ENCODE results near the gene GADD45A.

Gene GADD45A

DNA sequence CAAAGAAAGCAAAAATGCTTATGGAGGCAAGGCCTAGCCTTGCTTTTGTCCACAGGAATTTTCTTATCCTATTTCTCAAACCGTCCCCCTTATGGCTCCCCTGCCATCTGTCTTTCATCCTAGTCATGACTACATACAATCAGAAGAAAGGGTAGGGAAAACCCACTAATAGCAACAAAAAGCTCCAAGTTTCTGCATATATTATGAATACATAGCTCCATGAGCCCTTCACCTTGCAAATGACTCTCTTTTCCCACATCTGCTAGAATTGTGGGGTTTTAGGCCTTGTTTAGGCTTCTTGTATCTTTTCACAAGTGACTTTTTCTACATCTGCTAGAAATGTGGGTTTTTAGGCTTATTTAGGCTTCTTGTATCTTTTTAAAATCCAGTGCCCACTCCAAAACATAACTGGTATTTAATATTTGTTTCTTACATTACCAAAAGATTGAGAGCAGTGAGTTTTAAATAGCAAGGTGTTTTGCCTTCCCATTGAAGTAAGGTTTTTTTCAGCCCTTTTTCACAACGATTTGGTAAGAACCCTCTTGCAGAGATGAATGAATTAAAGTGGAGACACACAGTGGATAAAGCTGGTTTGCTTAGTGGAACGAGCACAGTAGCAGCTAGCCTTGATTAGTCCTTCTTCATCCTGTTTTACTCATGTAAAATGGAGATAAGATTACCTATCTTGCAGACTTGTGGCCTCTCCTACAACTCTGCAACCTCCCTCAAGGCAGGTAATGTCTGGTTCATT, 4.4 kb downstream of the GADD45A start:
- no peak for DNase-seq (ENCODE audit: low spot score)

- no peak for DNase-seq (ENCODE audit: low spot score)
Measured at GRCh38 chr1:67690018-67690363, 5.0 kb downstream of the GADD45A start.

- DNase-seq (ENCODE audit: low spot score), result no peak
Measured at GRCh38 chr1:67690411-67690810, 5.4 kb downstream of the GADD45A start.

DNA sequence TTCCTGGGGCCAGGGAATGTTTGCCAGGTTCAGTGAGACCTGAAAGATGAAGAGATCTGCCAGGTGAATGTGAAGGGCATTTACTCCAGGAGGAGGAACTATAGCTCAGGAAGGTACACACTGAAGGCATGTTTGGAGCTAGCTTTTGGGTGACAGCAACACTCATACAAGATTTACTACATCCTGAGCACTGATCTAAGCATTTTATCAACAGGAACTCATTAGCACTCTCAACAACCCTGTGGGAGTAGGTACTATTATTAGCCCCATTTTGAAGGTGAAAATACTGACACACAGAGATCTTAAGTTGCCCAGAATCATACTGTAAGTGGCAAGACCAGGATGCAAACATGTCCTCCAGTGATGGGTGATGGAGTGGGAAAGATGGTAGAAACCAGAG, 6.7 kb downstream of the GADD45A start:
- DNase-seq (ENCODE audit: low spot score), result no peak

DNA sequence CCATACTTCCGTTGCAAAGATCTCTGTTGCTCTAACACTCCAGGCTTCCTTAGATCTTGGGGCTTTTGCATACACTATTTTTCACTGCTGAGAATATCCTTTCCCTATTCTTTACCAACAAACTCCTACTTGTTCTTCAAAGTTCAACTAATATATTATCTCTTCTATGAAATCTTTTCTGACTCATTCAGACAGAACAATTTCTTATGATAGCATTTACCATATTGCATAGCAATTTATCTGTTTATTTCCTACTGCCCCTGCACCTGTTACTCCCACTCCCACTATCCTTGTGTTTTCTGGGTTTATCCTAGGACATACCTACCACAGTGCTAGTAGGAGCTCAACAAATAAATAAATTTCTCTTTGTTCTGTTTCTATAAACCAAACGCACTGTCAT, 11.0 kb downstream of the GADD45A start:
- DNase-seq (ENCODE audit: low spot score), result no peak

DNA sequence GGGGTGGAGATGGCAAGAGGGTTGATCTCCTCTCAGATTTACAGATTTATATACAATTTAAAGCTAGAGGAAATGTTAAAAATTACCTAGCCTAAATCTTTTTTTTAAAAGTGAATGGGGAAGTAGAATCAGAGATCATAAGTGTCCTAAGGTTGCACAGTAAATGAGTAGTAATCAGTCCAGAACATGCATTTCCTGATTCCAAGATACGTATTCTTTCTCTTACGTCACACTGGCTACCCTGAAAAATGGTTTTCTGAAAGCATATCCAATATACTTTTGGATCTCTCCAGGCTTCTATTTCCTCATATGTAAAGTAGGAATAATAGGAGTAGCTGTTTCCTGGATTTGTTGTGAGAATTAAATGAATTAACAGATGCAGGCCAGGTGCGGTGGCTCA, 11.7 kb downstream of the GADD45A start:
- DNase-seq (ENCODE audit: low spot score), result no peak

DNA sequence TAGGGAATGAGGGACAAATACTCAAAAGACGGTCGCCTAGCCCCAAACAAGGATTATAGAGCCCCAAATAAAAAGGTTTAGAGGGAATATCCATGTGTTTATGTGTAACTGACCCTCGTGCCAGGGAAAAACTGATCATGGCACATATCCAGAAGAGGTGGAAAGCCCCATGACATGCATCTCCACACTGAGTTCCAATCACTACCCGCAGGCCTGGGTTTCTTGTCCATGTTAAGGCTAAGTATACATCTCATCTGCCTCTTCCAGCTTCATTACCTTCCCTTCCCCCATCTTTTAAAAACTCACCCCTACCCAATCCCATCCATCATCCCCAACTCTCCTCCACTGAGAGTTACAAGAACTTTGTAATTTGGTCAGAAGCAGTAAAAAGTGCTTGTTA, 15.2 kb downstream of the GADD45A start:
- no peak for DNase-seq (ENCODE audit: low spot score)

DNA sequence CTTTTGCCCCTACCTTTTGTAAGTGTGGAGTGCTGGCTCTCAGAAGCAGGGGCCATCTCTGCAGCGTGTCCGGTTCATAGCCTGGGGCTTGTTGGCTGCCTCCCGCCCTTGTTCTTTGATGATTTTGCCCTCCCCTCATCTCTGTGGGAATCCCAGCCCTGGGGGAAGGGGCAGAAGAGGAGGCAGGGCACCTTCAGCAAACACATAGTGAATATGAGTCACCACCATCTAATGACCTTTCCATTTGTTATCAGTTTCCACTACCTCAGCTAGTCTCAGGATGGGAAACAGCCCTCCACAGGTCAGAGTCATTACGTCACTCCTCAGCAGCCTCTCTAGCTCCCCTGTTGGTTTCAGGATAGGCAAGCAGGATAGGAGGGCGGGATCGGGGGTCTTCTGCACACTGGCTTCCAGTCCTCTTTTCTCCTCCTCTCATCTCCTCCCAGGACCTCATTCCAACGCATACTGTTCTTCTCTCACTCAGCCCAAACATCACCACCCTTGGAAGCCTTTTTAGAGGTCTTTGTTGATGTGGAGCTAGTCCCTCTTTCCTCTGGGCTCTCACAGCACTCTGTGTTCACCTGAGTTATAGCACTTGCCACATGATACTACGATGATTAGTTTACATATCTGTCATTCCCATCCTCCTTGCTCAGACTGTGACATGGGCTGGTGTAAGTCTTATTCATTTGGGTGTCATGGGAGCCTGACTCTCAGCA, 15.8 kb downstream of the GADD45A start:
- DNase-seq (ENCODE audit: low spot score), result no peak

DNA sequence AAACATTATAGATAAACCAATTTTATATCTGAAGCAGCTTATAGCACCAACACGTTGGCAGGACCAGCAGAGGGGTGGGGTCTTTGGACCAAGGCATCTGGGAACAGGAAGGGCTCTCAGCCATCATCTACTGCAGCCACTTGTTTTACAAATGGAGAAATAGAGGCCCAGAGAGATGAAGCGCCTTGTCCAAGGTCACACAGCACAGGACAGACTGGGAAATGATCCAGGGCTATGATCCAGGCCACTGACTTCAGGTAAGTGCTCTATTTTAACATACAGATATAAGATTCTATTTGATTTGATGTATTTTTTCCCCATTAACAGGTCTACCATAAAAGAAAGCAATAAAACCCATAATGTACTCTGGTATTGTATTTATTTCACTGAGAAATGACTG, 16.9 kb downstream of the GADD45A start:
- no peak for DNase-seq (ENCODE audit: low spot score)

- DNase-seq (ENCODE audit: low spot score), result no peak
Measured at GRCh38 chr1:67704351-67704750, 19.4 kb downstream of the GADD45A start.

DNA sequence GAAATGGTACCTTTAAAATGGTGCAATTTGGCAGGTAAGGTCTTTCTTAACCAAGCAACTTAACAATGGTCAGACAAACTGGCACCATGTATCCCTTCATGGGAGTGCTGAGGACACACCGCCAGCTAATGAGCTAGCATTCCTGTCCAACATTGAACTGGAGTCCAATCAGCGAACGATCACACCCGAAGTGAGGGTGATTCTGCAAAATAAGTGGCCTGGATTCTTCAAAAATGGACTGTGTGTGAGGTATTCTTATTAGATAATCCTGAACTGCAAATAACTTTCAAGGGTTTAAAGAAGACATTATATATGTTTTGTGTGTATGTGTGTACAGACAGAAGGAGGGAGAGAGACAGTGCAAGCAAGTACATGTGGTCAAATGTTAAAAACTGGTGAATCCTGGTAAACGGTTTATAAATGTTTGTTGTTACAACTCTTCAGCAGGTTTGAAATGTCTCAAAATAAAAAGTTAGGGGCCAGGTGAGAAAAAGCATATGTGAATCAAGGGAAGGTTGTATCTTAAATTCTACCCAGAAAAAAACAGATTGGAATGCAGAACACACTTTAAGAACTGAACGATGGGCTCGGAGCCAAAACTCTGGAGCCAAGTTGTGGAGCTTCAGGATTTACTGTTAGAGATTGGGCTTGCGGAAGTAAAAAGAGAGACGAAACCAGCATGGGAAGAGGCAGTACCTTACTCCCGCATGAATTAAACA, 20.9 kb downstream of the GADD45A start:
- DNase-seq (ENCODE audit: low spot score), result no peak

GRCh38 chr1:67708606-67709005, 23.6 kb downstream of the GADD45A start:
- DNase-seq (ENCODE audit: low spot score), result no peak

DNA sequence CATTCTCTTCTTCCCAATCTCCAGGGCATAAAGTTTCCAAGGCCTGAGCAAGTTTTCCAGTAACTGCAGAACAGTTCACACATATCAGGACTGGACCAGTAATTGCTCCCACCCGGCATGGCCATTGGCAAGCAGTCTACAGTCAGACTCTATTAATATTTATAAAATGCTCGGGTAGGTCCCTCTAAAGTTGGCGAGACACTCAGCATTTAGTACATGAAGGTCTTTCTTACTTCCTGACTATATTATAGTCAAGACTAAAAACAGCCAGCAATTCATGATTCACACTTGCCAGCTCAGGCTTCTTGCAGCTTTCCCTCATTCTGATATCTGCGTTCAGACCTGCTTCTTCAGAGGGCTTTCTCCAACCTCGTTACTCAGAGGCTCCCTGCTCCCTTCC, 25.4 kb downstream of the GADD45A start:
- peak; percentile 27 for DNase-seq (ENCODE audit: low spot score)

- DNase-seq (ENCODE audit: low spot score), result no peak
Measured at GRCh38 chr1:67711158-67711854, 26.3 kb downstream of the GADD45A start.

DNA sequence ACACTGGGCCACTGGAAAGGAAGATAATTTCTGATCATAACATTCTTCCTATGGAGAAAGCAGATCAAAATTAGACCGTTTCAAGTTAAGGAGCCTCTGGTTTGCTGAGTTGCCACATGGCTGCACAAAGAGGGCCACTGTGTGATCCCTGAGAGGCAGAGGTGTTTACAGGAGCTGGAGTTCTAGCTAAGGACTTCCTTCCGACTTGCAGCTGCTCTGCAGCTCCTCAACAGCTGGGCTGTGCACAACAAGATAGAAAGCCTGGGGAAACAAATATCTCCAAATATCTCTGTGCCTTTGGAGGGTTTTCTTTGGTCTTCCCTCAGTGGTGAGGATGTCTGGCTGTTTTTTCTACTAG, 26.8 kb downstream of the GADD45A start:
- DNase-seq (ENCODE audit: low spot score), result no peak

DNA sequence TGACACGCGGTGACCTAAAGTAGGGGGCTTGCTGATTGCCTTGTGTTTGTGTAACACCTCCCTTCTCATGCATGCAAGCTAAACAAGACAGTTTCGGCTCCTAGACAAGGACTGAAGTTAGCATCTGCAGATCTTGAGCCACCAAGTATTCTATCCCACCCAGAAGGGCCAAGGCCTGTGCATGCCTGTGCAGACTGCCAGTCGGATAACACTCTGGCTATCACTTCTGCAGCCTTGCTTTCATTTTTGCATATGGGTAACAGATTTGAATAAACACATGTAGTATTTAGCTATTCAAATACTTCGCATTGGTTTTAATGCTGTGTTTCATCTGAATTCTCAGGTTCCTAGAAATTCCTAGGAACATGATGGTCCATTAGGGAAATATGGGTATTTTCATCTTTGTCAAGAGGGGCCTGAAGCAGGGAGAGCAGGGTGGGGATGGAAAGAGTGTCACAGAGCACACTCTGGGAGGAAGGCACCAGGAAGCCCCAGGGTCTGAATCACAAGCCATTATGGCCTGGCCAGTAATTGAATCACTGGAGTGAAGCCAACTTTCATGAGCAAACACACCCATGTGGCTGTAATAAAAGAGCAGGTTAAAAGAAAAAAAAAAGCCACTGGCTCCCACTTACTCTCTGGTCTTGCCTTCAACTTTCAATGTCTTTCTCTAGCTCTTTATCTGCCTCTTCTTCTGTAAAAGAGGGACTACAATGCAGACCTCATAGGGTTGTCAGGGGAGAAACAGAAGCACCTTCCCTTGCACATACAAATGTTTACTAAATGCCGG, 28.3 kb downstream of the GADD45A start:
- DNase-seq (ENCODE audit: low spot score), result peak; percentile 56

DNA sequence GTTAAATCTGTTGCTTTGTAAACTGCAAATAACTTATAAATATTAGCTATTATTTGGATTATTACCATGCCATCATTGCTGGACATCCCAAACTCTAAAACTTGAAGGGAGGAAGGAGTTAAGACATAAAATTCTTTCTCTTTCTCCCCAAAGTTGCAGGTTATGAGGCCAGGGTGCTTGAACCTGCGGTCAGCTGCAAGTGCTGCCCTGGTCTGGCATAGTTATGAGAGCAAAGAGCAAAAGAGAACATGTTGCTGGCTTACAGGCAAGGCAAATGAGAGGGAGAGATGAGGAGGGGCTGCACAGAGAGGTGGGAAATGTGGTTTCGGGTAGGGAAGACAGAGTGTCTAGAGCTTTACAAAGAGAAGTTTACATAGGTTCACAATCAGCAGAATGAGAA, 30.8 kb downstream of the GADD45A start:
- DNase-seq (ENCODE audit: low spot score), result no peak

DNA sequence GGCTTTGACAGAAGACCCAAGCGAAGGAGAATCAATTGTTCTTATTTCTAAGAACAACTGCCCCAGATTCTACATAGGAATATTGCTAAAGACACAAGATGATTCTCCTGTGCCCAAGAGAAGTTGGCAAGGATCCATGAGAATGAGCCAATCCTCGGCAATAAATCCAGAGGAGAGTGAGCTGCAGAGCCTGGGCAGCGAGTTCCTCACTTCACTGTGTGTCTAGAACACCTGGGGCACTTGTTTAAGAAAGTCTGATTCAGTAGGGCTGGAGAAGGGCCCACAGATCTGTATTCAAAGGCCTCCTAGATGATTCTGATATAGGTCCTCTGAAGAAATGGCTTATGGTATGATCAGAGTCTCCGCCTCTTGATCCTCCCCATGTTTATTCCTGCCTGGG, 31.8 kb downstream of the GADD45A start:
- no peak for DNase-seq (ENCODE audit: low spot score)

DNA sequence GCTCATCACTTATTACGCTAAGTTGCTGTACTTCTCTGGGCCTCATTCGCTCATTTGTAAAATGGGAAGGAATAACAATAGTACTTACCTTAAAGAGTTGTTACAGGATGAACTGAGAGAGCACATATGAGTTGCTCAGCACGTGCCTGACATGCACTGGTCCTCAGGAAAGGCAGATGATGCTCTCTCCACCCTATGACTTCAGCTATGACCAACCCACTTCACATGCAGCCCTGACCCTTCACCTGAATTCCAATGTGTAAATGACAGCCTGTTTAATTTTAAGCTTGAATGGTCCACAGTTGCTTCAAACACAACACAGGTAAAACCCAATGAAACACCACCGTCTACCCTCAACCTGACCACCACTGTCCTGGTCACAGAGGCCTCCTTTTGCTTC, 32.9 kb downstream of the GADD45A start:
- DNase-seq (ENCODE audit: low spot score), result no peak

- no peak for DNase-seq (ENCODE audit: low spot score)
Measured at GRCh38 chr1:67719329-67720196, 34.6 kb downstream of the GADD45A start.

DNA sequence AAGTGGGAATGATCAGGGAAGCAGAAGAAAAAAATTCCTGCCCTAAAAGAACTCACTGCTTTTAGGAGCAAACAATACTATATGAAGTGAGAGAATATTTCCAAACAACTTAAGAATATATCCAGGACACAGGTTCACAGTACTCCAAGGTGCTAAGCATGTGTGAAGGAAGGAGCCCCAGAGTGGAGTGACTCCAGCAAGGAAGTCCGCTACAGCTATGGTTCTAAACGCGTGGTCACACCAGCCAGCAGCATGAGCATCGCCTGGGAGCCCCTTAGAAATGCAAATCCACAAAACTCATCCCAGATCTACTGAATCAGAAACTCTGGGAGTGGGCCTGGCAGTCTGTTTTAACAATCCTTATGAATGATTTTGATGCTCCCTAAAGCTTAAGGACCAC, 36.1 kb downstream of the GADD45A start:
- no peak for DNase-seq (ENCODE audit: low spot score)
